NCI-H774 (cell line): ENCODE data around the gene ULK3.
A peak's percentile ranks its signal among the peaks of the same experiment; 100 is the strongest.

ENCODE experiments used
- DNase-seq: peaks from one replicate; lab custom pipeline; 2025; lab: John Stamatoyannopoulos, UW

ULK3 gene

DNA sequence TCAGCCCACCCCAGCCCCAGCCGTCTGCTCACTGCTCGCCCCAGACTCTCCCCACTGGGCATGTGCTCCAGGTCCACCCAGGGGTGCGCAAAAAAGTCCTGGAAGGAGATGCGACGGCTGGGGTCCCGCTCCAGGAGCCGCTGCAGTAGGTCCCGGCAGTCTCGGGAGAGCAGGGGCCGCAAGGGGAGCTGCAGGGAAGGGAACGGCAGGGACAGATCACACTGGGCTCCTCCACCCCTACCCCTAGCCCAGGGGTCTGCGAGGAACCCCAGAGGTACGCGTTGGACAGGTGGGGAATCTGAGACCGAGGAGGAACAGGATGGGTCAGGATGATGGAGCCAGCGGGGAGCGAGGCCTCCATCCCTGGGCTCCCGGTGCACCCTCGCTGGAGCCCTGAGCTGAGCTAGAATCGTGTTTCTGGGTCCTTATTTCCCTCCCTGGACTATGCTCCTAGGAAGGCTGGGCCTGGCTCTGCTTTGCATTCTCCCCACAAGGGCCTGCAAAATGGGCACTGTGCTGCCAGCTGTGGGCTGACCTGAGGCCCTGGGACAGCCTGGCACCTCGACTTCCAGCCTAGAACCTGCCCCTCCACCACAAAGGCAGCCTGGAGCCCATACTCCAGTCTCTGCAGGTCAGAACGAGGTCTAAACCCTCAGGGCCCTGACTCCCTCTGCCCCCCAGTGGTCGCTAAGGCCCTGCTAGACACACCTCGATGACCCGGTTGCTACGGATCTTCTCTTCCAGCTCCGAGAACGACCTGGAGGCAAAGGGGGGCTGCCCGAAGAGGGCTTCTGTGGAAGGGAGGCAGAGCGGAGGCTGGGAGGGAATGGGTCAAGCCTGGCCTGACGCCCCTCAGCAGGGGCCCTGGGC is 3.2 kb downstream of the ULK3 start:
- no peak for DNase-seq

DNA sequence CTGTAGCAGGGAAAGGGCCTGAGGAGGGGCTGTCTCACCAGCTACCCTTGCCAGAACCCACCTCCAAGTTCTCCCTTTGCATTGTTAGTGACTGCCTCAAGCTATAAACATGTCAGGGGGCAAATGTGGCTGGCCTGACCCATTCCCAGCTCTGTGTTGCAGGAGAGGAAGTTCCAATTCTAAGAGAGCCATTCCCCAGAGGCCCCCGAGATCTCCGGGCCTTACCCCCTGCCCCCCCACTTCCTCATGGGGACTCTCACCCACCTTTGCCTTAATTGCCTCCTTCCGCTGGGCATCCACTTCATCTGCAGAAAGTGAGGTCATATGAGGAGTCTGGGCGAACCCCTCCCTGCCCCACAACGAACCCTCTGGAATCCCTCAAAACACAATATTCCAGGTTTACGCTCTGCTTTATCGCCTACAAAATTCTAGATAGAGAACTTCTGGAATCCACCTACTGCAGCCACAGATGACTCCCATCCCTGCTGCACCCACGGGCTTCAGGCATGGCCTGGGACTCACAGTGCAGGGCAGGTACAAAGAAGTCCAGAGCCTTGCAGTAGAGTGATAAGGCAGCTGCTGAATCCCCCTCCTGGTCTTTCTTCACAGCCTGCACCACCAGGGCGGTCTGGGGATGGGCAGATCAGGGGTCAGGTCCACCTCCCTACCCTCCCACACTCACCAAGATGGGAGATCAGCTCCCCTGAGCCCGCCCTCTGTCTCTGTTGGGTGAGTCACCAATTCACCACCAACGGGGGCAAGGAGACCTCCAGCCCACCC is 4.0 kb downstream of the ULK3 start:
- DNase-seq, result no peak

DNA sequence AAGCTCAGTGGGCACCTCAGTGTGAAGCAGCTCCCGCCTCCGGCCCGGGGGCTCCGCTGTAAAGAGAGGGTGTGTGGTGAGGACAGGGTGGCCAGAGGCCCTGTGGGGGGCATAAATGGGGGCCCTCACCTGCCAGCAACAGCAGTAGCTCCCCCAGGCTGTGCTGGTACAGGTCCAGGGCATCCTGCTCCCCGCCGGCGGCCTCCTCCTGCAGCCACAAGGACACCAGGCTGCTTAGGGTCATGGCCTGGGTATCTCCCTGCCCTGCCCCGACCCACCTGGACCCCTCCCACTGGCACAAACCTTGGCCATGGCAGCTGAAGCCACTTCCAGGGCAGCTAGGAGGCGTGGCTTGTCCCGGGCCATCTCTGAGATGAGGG is 4.8 kb downstream of the ULK3 start:
- DNase-seq, result no peak

- DNase-seq, result no peak
These were observed 5.3 kb downstream of the ULK3 start for GRCh38 chr15:74837482-74838136.

GRCh38 chr15:74836846-74837245 is 6.1 kb downstream of the ULK3 start:
- DNase-seq, result no peak

DNA sequence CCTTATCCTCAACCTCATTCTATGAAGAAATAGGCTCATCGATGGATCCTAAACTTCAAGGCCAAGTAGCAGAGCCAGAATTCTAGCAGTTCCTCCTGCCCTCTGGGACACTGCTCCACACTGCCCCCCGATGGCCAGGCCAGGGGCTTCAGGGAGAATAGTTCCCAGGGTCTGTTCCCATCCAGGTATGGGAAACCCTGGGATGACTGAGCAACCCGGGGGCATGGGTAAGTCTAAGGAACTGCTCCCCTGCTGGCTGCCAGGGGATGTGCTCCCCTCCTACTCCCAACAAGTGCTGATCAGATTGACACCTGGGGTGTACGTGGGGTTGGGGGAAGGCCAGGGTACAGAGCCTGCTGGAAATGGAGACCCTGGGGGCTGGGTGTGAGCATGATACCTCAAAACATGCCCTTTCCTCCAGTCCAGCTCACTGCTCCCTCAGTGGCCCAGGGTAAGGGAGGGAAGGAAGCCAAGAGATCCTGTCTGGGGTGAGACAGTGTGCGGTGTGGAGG is 7.6 kb downstream of the ULK3 start:
- DNase-seq, result no peak

DNA sequence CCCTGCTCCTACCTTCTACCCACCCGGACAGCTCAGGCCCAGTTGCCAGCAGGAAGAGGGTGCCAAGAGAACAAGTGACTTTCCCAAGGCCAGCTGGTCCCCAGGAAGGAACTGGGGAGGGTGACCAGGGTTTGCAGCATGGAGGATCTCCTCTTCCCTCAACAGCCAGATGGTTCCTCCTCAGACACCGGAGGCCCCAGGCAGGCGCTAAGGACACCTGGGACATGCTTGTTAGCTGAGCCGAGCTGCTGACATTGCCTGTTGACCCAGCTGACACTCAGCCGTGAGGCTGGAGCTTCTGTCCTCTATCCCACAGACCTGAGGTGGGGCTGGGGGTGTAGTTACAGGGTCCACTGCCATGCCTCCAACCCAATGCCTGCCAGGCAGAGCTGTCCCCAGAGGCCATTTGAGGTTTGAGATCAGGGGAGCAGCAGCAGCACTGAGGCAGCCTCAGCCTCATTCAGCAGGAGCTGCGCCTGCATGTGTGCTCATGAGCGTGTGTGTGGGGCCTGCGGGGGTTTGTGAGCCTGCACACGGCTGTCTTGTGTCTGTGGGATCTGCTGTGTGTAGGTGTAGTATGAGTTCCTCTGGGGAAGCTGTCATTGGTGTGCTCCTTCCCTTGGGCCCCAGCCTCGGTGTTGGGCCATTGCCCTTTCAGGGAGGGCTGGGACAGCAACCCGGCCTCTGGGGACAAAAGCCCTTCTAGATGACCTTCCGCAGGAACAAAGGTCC is 9.4 kb downstream of the ULK3 start:
- no peak for DNase-seq

DNA sequence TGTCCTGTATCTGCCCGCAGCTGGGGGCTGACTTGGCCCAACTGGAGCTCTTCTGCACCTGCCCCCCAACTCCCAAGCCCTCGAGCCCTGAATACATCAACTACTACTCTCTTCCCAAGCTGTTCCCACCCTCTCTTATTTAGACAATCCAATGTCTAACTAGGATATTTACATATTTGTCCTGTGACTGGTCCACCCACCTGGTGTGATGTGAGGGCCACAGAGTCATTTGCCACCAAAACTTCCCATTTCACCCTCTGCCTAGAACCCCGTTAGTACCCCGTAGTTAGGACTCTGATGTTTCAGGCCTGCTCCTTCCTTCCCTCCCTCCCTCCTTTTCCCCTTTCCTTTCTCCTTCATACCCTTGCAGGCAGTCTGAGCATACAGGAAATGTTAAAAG is 10.1 kb downstream of the ULK3 start:
- DNase-seq, result no peak

- DNase-seq, result no peak
These were observed 11.0 kb downstream of the ULK3 start for GRCh38 chr15:74831813-74832495.

DNA sequence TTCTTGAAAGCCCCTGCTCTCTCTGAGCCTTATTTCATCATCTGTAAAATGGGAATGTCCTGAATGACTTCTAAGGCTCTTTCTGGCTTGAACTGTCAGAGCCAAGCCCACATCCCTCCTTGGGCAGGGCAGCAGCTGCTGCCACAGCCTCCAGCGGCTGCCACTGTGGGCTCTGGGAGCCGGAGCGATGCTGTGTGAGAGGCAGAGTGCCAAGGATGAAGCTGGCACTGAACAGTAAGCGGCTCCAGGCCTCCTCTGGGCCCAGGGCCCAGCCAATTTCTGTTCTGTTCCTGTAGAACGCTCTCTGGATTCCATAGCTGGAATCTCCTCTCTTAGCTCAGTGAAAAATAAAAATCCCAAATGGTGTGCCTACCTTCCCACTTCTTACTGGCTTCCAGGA is 12.1 kb downstream of the ULK3 start:
- no peak for DNase-seq

- DNase-seq, result no peak
These were observed 13.0 kb downstream of the ULK3 start for GRCh38 chr15:74829991-74830390.

DNA sequence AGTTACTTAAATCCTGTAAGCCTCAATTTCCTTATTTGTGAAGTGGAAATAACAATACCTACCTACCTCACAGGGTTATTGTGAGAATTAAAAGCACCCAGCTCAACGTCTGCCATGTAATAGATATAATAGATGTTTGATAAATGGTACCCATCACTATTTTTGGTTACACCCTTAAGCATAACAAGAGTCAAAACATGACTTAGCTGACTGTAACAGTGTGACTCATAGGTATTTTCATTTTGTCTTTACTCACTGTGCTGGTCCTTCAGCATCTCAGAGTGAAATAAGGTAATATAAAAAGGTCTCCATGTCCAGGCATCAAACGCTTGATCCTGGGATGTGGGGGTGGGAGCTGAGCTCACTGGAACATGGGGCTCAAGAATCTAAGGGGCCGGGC is 13.5 kb downstream of the ULK3 start:
- DNase-seq, result no peak

- peak; percentile 23 for DNase-seq
These were observed 14.1 kb downstream of the ULK3 start for GRCh38 chr15:74828835-74829234.

DNA sequence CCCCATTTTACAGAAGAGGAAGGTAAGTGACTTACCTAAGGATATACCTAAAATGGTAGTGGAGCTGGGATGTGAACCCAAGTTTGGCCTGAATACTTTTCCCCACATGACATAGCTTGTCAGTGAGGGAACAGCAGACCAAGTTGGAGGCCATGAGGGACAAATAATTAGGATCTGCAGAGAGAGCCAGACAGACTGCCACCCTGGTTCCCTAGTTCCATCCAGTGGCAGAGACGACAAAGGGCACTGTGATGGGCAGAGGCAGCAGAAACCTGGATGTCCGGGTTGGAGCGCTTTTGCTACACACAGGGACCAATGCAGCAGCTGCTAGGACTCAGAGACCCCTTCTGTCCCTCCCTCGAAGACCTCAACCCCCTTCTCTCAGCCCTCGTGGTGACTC is 15.3 kb downstream of the ULK3 start:
- no peak for DNase-seq

DNA sequence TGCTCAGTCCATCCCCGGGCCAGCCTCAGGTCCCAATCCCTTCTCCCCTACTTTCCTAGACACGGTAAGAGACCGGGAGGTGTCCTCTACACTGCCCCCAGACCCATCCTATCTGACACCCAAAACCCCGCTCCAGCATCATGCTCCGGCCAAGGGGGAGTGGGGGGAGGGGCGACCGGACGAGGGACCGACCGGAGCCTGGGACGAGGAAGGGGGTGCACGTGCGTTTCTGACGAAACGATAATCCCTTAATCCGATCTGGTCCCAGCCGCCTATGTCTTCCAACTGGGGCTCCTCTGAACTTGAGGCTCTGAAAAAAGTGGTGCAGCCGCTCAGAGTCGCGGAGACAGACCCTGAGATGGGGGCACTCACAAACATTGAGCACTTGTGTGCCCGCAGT is 16.0 kb downstream of the ULK3 start:
- DNase-seq, result no peak

DNA sequence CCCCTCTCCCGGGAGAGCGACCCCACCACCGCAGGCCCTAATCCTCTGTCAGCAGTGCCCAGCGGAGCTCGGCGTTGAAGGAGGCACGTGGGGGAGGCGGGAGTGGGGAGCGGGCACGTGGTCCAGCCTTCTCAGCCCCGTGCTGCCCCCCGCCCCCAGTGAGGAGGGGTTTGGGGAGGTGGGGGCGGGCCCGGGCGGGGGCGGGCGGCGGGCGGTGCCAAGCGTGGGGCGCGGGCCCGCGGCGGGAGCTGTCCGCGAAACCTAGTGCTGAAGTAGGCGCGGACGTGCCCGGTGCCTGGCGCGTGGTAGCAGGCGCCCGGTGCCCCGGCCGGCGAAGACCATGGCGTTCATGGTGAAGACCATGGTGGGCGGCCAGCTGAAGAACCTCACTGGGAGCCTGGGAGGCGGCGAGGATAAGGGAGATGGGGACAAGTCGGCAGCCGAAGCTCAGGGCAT is 16.6 kb downstream of the ULK3 start, which contains the start of gene CPLX3:
Gene CPLX3, plus strand, starts transcription at position 264 of the 456 bp plus-strand sequence. Its CDS starts 77 bp downstream, at position 341.
- DNase-seq, result no peak

DNA sequence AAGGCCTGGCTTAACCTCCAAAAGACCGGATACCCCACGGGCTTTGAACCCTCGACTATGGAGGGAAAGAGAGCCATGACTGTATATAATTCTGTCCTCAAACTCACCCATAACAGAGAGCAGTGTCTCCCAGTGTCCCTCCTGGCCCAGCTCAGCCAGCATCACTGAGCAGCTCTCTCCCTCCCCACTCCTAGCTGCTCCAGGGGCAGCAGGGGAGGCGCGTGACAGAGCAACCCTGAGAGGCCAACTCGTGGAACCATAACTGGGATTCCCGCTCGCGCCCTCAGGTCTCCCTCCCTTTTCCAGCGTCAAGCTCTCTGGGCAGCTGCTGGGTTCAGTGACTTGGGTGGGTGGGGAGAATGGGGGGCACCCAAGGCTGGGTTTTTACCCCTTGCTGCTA is 17.1 kb downstream of the ULK3 start:
- DNase-seq, result no peak

- DNase-seq, result no peak
These were observed 18.0 kb downstream of the ULK3 start for GRCh38 chr15:74824976-74825375.

GRCh38 chr15:74823324-74823723 is 19.6 kb downstream of the ULK3 start:
- no peak for DNase-seq

- no peak for DNase-seq
These were observed 20.7 kb downstream of the ULK3 start for GRCh38 chr15:74822233-74822632.

- no peak for DNase-seq
These were observed 21.2 kb downstream of the ULK3 start for GRCh38 chr15:74821790-74822158.
